ENCODE measurements around the gene PSAPL1.

Gene PSAPL1

GRCh38 chr4:7434766-7435150 lies at the start of gene PSAPL1:
Gene PSAPL1 (minus strand): TSS chr4:7434930. CDS start chr4:7434879, 51 bp downstream.
- Histone ChIP-seq H3K27ac (ENCODE audit: low read length) (no peak within 1 kb of the TSS), H3K27me3 (ENCODE audit: low read depth, low read length) (no peaks in the 10 kb centered on the region)

GRCh38 chr4:7481227-7481626 lies 46.5 kb upstream of the PSAPL1 start:
- no peaks in the 10 kb centered on the region for H3K9me3 ChIP-seq (ENCODE audit: control insufficient read depth in 1 of 2, low read length in 2 of 2)
- no peaks in the 10 kb centered on the region for H3K36me3 ChIP-seq (ENCODE audit: control insufficient read depth in 1 of 2, insufficient read depth in 2 of 2, low read length in 2 of 2)
- H3K27ac ChIP-seq (ENCODE audit: low read length), result no peak overlapping the region
- no peak overlapping the region for H3K4me3 ChIP-seq (ENCODE audit: low read depth in 1 of 2, low read length in 2 of 2)
- H3K27me3 ChIP-seq (ENCODE audit: low read depth, low read length), result no peaks in the 10 kb centered on the region
- no peaks in the 10 kb centered on the region for H3K4me1 ChIP-seq (ENCODE audit: control insufficient read depth in 1 of 2, insufficient read depth in 2 of 2, low read length in 2 of 2)

More at GRCh38 chr4:7434766-7435150, at the start of gene PSAPL1:
- H3K4me3 ChIP-seq (ENCODE audit: low read depth in 1 of 2, low read length in 2 of 2), result no peak within 1 kb of the TSS
- no peaks in the 10 kb centered on the region for H3K36me3 ChIP-seq (ENCODE audit: control insufficient read depth in 1 of 2, insufficient read depth in 2 of 2, low read length in 2 of 2)
- H3K9me3 ChIP-seq (ENCODE audit: control insufficient read depth in 1 of 2, low read length in 2 of 2), result no peaks in the 10 kb centered on the region
- H3K4me1 ChIP-seq (ENCODE audit: control insufficient read depth in 1 of 2, insufficient read depth in 2 of 2, low read length in 2 of 2), result no peaks in the 10 kb centered on the region

- no peaks in the 10 kb centered on the region for H3K27me3 ChIP-seq (ENCODE audit: low read depth, low read length)
- H3K27ac ChIP-seq (ENCODE audit: low read length), result no peak overlapping the region
- no peaks in the 10 kb centered on the region for H3K4me1 ChIP-seq (ENCODE audit: control insufficient read depth in 1 of 2, insufficient read depth in 2 of 2, low read length in 2 of 2)
- H3K4me3 ChIP-seq (ENCODE audit: low read depth in 1 of 2, low read length in 2 of 2), result no peak overlapping the region
- no peaks in the 10 kb centered on the region for H3K36me3 ChIP-seq (ENCODE audit: control insufficient read depth in 1 of 2, insufficient read depth in 2 of 2, low read length in 2 of 2)
- no peaks in the 10 kb centered on the region for H3K9me3 ChIP-seq (ENCODE audit: control insufficient read depth in 1 of 2, low read length in 2 of 2)
These were observed 45.7 kb upstream of the PSAPL1 start for GRCh38 chr4:7480423-7480822.

- H3K27me3 ChIP-seq (ENCODE audit: low read depth, low read length), result no peaks in the 10 kb centered on the region
- H3K4me1 ChIP-seq (ENCODE audit: control insufficient read depth in 1 of 2, insufficient read depth in 2 of 2, low read length in 2 of 2), result no peaks in the 10 kb centered on the region
- no peak overlapping the region for H3K4me3 ChIP-seq (ENCODE audit: low read depth in 1 of 2, low read length in 2 of 2)
- H3K27ac ChIP-seq (ENCODE audit: low read length), result no peak overlapping the region
- H3K9me3 ChIP-seq (ENCODE audit: control insufficient read depth in 1 of 2, low read length in 2 of 2), result no peaks in the 10 kb centered on the region
- H3K36me3 ChIP-seq (ENCODE audit: control insufficient read depth in 1 of 2, insufficient read depth in 2 of 2, low read length in 2 of 2), result no peaks in the 10 kb centered on the region
These were observed 43.9 kb upstream of the PSAPL1 start for GRCh38 chr4:7478665-7479064.

GRCh38 chr4:7477695-7478094 lies 43.0 kb upstream of the PSAPL1 start:
- H3K9me3 ChIP-seq (ENCODE audit: control insufficient read depth in 1 of 2, low read length in 2 of 2), result no peaks in the 10 kb centered on the region
- no peaks in the 10 kb centered on the region for H3K36me3 ChIP-seq (ENCODE audit: control insufficient read depth in 1 of 2, insufficient read depth in 2 of 2, low read length in 2 of 2)
- H3K27me3 ChIP-seq (ENCODE audit: low read depth, low read length), result no peaks in the 10 kb centered on the region
- no peak overlapping the region for H3K4me3 ChIP-seq (ENCODE audit: low read depth in 1 of 2, low read length in 2 of 2)
- no peaks in the 10 kb centered on the region for H3K4me1 ChIP-seq (ENCODE audit: control insufficient read depth in 1 of 2, insufficient read depth in 2 of 2, low read length in 2 of 2)
- H3K27ac ChIP-seq (ENCODE audit: low read length), result no peak overlapping the region

- no peak overlapping the region for H3K27ac ChIP-seq (ENCODE audit: low read length)
- H3K4me1 ChIP-seq (ENCODE audit: control insufficient read depth in 1 of 2, insufficient read depth in 2 of 2, low read length in 2 of 2), result no peaks in the 10 kb centered on the region
- no peaks in the 10 kb centered on the region for H3K9me3 ChIP-seq (ENCODE audit: control insufficient read depth in 1 of 2, low read length in 2 of 2)
- no peaks in the 10 kb centered on the region for H3K36me3 ChIP-seq (ENCODE audit: control insufficient read depth in 1 of 2, insufficient read depth in 2 of 2, low read length in 2 of 2)
- no peaks in the 10 kb centered on the region for H3K27me3 ChIP-seq (ENCODE audit: low read depth, low read length)
- H3K4me3 ChIP-seq (ENCODE audit: low read depth in 1 of 2, low read length in 2 of 2), result no peak overlapping the region
These were observed 42.1 kb upstream of the PSAPL1 start for GRCh38 chr4:7476820-7477219.

GRCh38 chr4:7475207-7475606 lies 40.5 kb upstream of the PSAPL1 start:
- no peak overlapping the region for H3K4me3 ChIP-seq (ENCODE audit: low read depth in 1 of 2, low read length in 2 of 2)
- H3K4me1 ChIP-seq (ENCODE audit: control insufficient read depth in 1 of 2, insufficient read depth in 2 of 2, low read length in 2 of 2), result no peaks in the 10 kb centered on the region
- no peak overlapping the region for H3K27ac ChIP-seq (ENCODE audit: low read length)
- no peaks in the 10 kb centered on the region for H3K9me3 ChIP-seq (ENCODE audit: control insufficient read depth in 1 of 2, low read length in 2 of 2)
- H3K27me3 ChIP-seq (ENCODE audit: low read depth, low read length), result no peaks in the 10 kb centered on the region
- H3K36me3 ChIP-seq (ENCODE audit: control insufficient read depth in 1 of 2, insufficient read depth in 2 of 2, low read length in 2 of 2), result no peaks in the 10 kb centered on the region

- Histone ChIP-seq H3K4me1 (ENCODE audit: control insufficient read depth in 1 of 2, insufficient read depth in 2 of 2, low read length in 2 of 2) (no peaks in the 10 kb centered on the region), H3K4me3 (ENCODE audit: low read depth in 1 of 2, low read length in 2 of 2) (no peak overlapping the region), H3K9me3 (ENCODE audit: control insufficient read depth in 1 of 2, low read length in 2 of 2) (no peaks in the 10 kb centered on the region), H3K27ac (ENCODE audit: low read length) (no peak overlapping the region), H3K27me3 (ENCODE audit: low read depth, low read length) (no peaks in the 10 kb centered on the region), H3K36me3 (ENCODE audit: control insufficient read depth in 1 of 2, insufficient read depth in 2 of 2, low read length in 2 of 2) (no peaks in the 10 kb centered on the region)
These were observed 39.6 kb upstream of the PSAPL1 start for GRCh38 chr4:7474320-7474719.

GRCh38 chr4:7473081-7473480 lies 38.4 kb upstream of the PSAPL1 start:
- Histone ChIP-seq H3K36me3 (ENCODE audit: control insufficient read depth in 1 of 2, insufficient read depth in 2 of 2, low read length in 2 of 2) (no peaks in the 10 kb centered on the region), H3K9me3 (ENCODE audit: control insufficient read depth in 1 of 2, low read length in 2 of 2) (no peaks in the 10 kb centered on the region), H3K4me3 (ENCODE audit: low read depth in 1 of 2, low read length in 2 of 2) (no peak overlapping the region), H3K4me1 (ENCODE audit: control insufficient read depth in 1 of 2, insufficient read depth in 2 of 2, low read length in 2 of 2) (no peaks in the 10 kb centered on the region), H3K27me3 (ENCODE audit: low read depth, low read length) (no peaks in the 10 kb centered on the region), H3K27ac (ENCODE audit: low read length) (no peak overlapping the region)

GRCh38 chr4:7472442-7473013 lies 37.8 kb upstream of the PSAPL1 start:
- no peaks in the 10 kb centered on the region for H3K27me3 ChIP-seq (ENCODE audit: low read depth, low read length)
- no peaks in the 10 kb centered on the region for H3K4me1 ChIP-seq (ENCODE audit: control insufficient read depth in 1 of 2, insufficient read depth in 2 of 2, low read length in 2 of 2)
- no peaks in the 10 kb centered on the region for H3K9me3 ChIP-seq (ENCODE audit: control insufficient read depth in 1 of 2, low read length in 2 of 2)
- no peak overlapping the region for H3K4me3 ChIP-seq (ENCODE audit: low read depth in 1 of 2, low read length in 2 of 2)
- no peak overlapping the region for H3K27ac ChIP-seq (ENCODE audit: low read length)
- no peaks in the 10 kb centered on the region for H3K36me3 ChIP-seq (ENCODE audit: control insufficient read depth in 1 of 2, insufficient read depth in 2 of 2, low read length in 2 of 2)

- Histone ChIP-seq H3K27me3 (ENCODE audit: low read depth, low read length) (no peaks in the 10 kb centered on the region), H3K9me3 (ENCODE audit: control insufficient read depth in 1 of 2, low read length in 2 of 2) (no peaks in the 10 kb centered on the region), H3K27ac (ENCODE audit: low read length) (no peak overlapping the region), H3K36me3 (ENCODE audit: control insufficient read depth in 1 of 2, insufficient read depth in 2 of 2, low read length in 2 of 2) (no peaks in the 10 kb centered on the region), H3K4me3 (ENCODE audit: low read depth in 1 of 2, low read length in 2 of 2) (no peak overlapping the region), H3K4me1 (ENCODE audit: control insufficient read depth in 1 of 2, insufficient read depth in 2 of 2, low read length in 2 of 2) (no peaks in the 10 kb centered on the region)
These were observed 35.9 kb upstream of the PSAPL1 start for GRCh38 chr4:7470522-7471128.

GRCh38 chr4:7470111-7470510 lies 35.4 kb upstream of the PSAPL1 start:
- Histone ChIP-seq H3K9me3 (ENCODE audit: control insufficient read depth in 1 of 2, low read length in 2 of 2) (no peaks in the 10 kb centered on the region), H3K27ac (ENCODE audit: low read length) (no peak overlapping the region), H3K27me3 (ENCODE audit: low read depth, low read length) (no peaks in the 10 kb centered on the region), H3K36me3 (ENCODE audit: control insufficient read depth in 1 of 2, insufficient read depth in 2 of 2, low read length in 2 of 2) (no peaks in the 10 kb centered on the region), H3K4me1 (ENCODE audit: control insufficient read depth in 1 of 2, insufficient read depth in 2 of 2, low read length in 2 of 2) (no peaks in the 10 kb centered on the region), H3K4me3 (ENCODE audit: low read depth in 1 of 2, low read length in 2 of 2) (no peak overlapping the region)

All from muscle layer of duodenum (tissue), 2 donors.